ENCODE measurements around the gene AP2B1.

- peak; percentile 44; the same call in 1 of the 2 replicates for TF ChIP-seq CTCF (tag by site-specific recombination; IDR thresholded peaks at IDR 0.05)
- TF ChIP-seq ZBTB10 (tag by site-specific recombination; IDR thresholded peaks at IDR 0.05), result no peak
- TF ChIP-seq FEZF1 (tag by site-specific recombination; IDR thresholded peaks at IDR 0.05), result no peak
- no peak for TF ChIP-seq ZNF18 (tag by site-specific recombination; IDR thresholded peaks at IDR 0.05)
- no peak for TF ChIP-seq GLIS2 (tag by site-specific recombination; IDR thresholded peaks at IDR 0.05)
- no peak for TF ChIP-seq ZNF777 (tag by site-specific recombination; IDR thresholded peaks at IDR 0.05; ENCODE audit: borderline replicate concordance)
Measured at GRCh38 chr17:35612924-35613521, 25.9 kb downstream of the AP2B1 start.
